HepG2 (cell line): ENCODE data around the gene STK39. TPM values are rescaled to one million over a fixed set of nuclear protein-coding genes. Genes with fewer than 3 reads are reported as not detected.
A peak's percentile ranks its signal among the peaks of the same experiment; 100 is the strongest.

ENCODE experiments used
- ATAC-seq: fragments of 200-7000 bp; cut with Tn5 transposase; 3 replicates; pipeline ENCODE4 v1.9.1; 2020; ENCODE audit warnings: mild to moderate bottlenecking, moderate library complexity
- BruUV-seq: library from RNA; stranded (reverse); fragments of 400-500 nt; replicated peaks from 2 replicates; lab custom pipeline; 2021; lab: Mats Ljungman, UMichigan
- CTCF ChIA-PET: fragments of 300-600 bp; formaldehyde crosslinking; extraction: SDS; loops from one replicate; lab custom pipeline; 2021; ENCODE audit warnings: low total read pairs, inconsistent platforms, low intra/inter-chr PET ratio; lab: Yijun Ruan, JAX
- POLR2A ChIA-PET: fragments of 350-600 bp; sonication (Branson Sonifier 250); formaldehyde crosslinking; loops from one replicate; lab custom pipeline; 2020; ENCODE audit warnings: antibody characterized with exemption, inconsistent platforms; lab: Yijun Ruan, JAX
- DNase-seq: peaks from one replicate; pipeline ENCODE4 v3.0.0-alpha.2; 2015; ENCODE audit warnings: low spot score
- FAIRE-seq: peaks from 3 replicates; lab custom pipeline; 2011; peaks lifted over from hg19 to GRCh38; lab: Jason Lieb, UNC
- H2AFZ ChIP-seq: one replicate; pipeline ENCODE4 v1.6.1; 2011; ENCODE audit warnings: low read length, inconsistent platforms
- H3K27ac ChIP-seq: fragments of 300-600 bp; 3 replicates; pipeline ENCODE4 v1.8.0; 2011; ENCODE audit warnings: mixed run types, mild to moderate bottlenecking, mixed read lengths, low read length, inconsistent platforms; ENCODE audit not compliant: insufficient read depth; ENCODE audit errors: extremely low read length
- H3K27me3 ChIP-seq, 2 experiments: fragments of 200-600 bp in 1 of 2; 2 replicates in 1 of 2; 3 replicates in 1 of 2; pipeline versions ENCODE4 v1.6.0 to v1.8.0; 2011; ENCODE audit warnings: low read length in 2 of 2, mild to moderate bottlenecking in 2 of 2, moderate library complexity in 2 of 2, inconsistent platforms in 1 of 2; ENCODE audit not compliant: insufficient read depth in 2 of 2, control insufficient read depth in 1 of 2
- H3K36me3 ChIP-seq, 2 experiments: fragments of 200-600 bp in 1 of 2; replicated peaks in 1 of 2; 2 replicates in 1 of 2; 3 replicates in 1 of 2; pipeline versions ENCODE4 v1.5.1 to v1.8.0; 2011; ENCODE audit warnings: low read length in 2 of 2, inconsistent platforms in 1 of 2; ENCODE audit not compliant: insufficient read depth in 2 of 2, control insufficient read depth in 1 of 2
- H3K4me1 ChIP-seq: 2 replicates; pipeline ENCODE4 v1.5.1; 2012; ENCODE audit warnings: low read length, inconsistent platforms; ENCODE audit not compliant: insufficient read depth
- H3K4me2 ChIP-seq: 2 replicates; pipeline ENCODE4 v1.6.0; 2011; ENCODE audit warnings: low read depth, low read length, inconsistent platforms
- H3K4me3 ChIP-seq, 3 experiments: fragments of 200-600 bp in 1 of 3; sonication (generic), shearing (Covaris generic) in 1 of 3; replicated peaks in 1 of 3; 2 replicates each; pipeline ENCODE4 v1.5.1; 2011 to 2016; ENCODE audit warnings: low read length in 3 of 3, inconsistent platforms in 2 of 3, low read depth in 2 of 3, mild to moderate bottlenecking in 2 of 3, control low read depth in 1 of 3, mixed read lengths in 1 of 3; ENCODE audit not compliant: insufficient read depth in 1 of 3
- H3K79me2 ChIP-seq: one replicate; pipeline ENCODE4 v1.6.1; 2011; ENCODE audit warnings: low read length, inconsistent platforms; ENCODE audit not compliant: insufficient read depth
- H3K9ac ChIP-seq: 2 replicates; pipeline ENCODE4 v1.6.0; 2011; ENCODE audit warnings: mild to moderate bottlenecking, low read depth, low read length, inconsistent platforms; ENCODE audit not compliant: insufficient read depth
- H3K9me3 ChIP-seq: 2 replicates; pipeline ENCODE4 v1.5.1; 2012; ENCODE audit warnings: mild to moderate bottlenecking, low read length
- H4K20me1 ChIP-seq: 2 replicates; pipeline ENCODE4 v1.6.0; 2011; ENCODE audit warnings: inconsistent platforms, mild to moderate bottlenecking, low read length, moderate library complexity; ENCODE audit not compliant: insufficient read depth
- EP300 ChIP-seq, 3 experiments: sonication (generic) in 1 of 3; formaldehyde crosslinking in 1 of 3; IDR thresholded peaks; 2 replicates each; pipeline versions ENCODE4 v1.5.1 to v1.6.1; 2011 to 2020; ENCODE audit warnings: low read depth in 2 of 3, low read length in 2 of 3, borderline replicate concordance in 1 of 3, improper control_type of control experiment in 1 of 3, mild to moderate bottlenecking in 1 of 3, missing genetic modification reagents in 1 of 3, moderate library complexity in 1 of 3
- ESRRA ChIP-seq: sonication (generic); formaldehyde crosslinking; IDR thresholded peaks from 2 replicates; pipeline ENCODE4 v1.5.1; 2020; ENCODE audit warnings: mild to moderate bottlenecking, low read depth, missing genetic modification reagents
- FOXO1 ChIP-seq: sonication (generic); formaldehyde crosslinking; IDR thresholded peaks from 2 replicates; pipeline ENCODE4 v1.4.0; 2020; ENCODE audit warnings: missing genetic modification reagents
- HMGXB3 ChIP-seq: sonication (generic); formaldehyde crosslinking; IDR thresholded peaks from 2 replicates; pipeline ENCODE4 v1.4.0; 2020; ENCODE audit warnings: missing genetic modification reagents, borderline replicate concordance
- KMT2A ChIP-seq: sonication (generic); formaldehyde crosslinking; IDR thresholded peaks from 2 replicates; pipeline ENCODE4 v1.4.0; 2020; ENCODE audit warnings: missing genetic modification reagents
- MIER3 ChIP-seq: IDR thresholded peaks from 2 replicates; pipeline ENCODE4 v1.6.1; 2016; ENCODE audit warnings: missing compliant biosample characterization, borderline replicate concordance
- PATZ1 ChIP-seq: sonication (generic); formaldehyde crosslinking; IDR thresholded peaks from 2 replicates; pipeline ENCODE4 v1.4.0; 2020; ENCODE audit warnings: missing genetic modification reagents
- PPARG ChIP-seq: conservative IDR thresholded peaks from 2 replicates; pipeline ENCODE4 v1.6.1; 2016; ENCODE audit warnings: missing biosample characterization, missing genetic modification reagents
- SALL1 ChIP-seq: sonication (generic); formaldehyde crosslinking; IDR thresholded peaks from 2 replicates; pipeline ENCODE4 v1.8.0; 2022; ENCODE audit warnings: mild to moderate bottlenecking, missing genetic modification reagents
- SOX13 ChIP-seq, 3 experiments: fragments of 450-650 bp in 1 of 3; sonication (generic) in 1 of 3; formaldehyde crosslinking in 1 of 3; IDR thresholded peaks in 2 of 3; conservative IDR thresholded peaks in 1 of 3; 2 replicates each; pipeline versions ENCODE4 v1.5.0 to v1.6.1; 2016 to 2020; ENCODE audit warnings: antibody characterized with exemption in 1 of 3, mild to moderate bottlenecking in 1 of 3, missing compliant biosample characterization in 1 of 3, missing genetic modification reagents in 1 of 3, moderate library complexity in 1 of 3
- TFAP4 ChIP-seq: sonication (generic); IDR thresholded peaks from 2 replicates; pipeline ENCODE4 v1.6.1; 2016; ENCODE audit warnings: low read depth, borderline replicate concordance
- ZBTB7B ChIP-seq: sonication (generic); formaldehyde crosslinking; IDR thresholded peaks from 2 replicates; pipeline ENCODE4 v1.4.0; 2020; ENCODE audit warnings: missing genetic modification reagents
- ZNF335 ChIP-seq: sonication (generic); formaldehyde crosslinking; IDR thresholded peaks from 2 replicates; pipeline ENCODE4 v1.4.0; 2020; ENCODE audit warnings: missing genetic modification reagents
- ZNF33A ChIP-seq: sonication (generic); formaldehyde crosslinking; IDR thresholded peaks from 2 replicates; pipeline ENCODE4 v1.5.1; 2020; ENCODE audit warnings: missing genetic modification reagents, mild to moderate bottlenecking, moderate library complexity, borderline replicate concordance
- ZNF652 ChIP-seq: IDR thresholded peaks from 2 replicates; pipeline ENCODE4 v1.6.1; 2016; ENCODE audit warnings: low read depth, borderline replicate concordance
- WGBS: methylation state at CpG from one replicate; pipeline ENCODE4 v1.1.6; 2017; ENCODE audit warnings: low lambda C conversion rate; 5-methylcytosine and 5-hydroxymethylcytosine counted together
- in situ Hi-C: cut with HindIII; loops from 2 replicates; pipeline ENCODE4 v1.10.0; 2017; ENCODE audit warnings: low pct_unique_long_range_greater_than_20kb; ENCODE audit not compliant: extremely low pct_ligation_motif_present
- intact Hi-C: fragments of 100-400 bp; cut with micrococcal nuclease; formaldehyde crosslinking; loops from one replicate; pipeline ENCODE4 v1.10.0; 2022; ENCODE audit not compliant: unreplicated experiment
- polyA plus RNA-seq, 8 experiments: library from polyadenylated mRNA; depleted of rRNA in 3 of 8; stranded (reverse) in 7 of 8; unstranded in 1 of 8; fragments of >200 nt; fragmentation: Illumina TruSeq in 4 of 8; extraction: Trizol in 4 of 8; gene quantifications; 2 replicates each; pipeline versions ENCODE4 v1.2.1 to v1.2.3, GENCODE V29; 2011 to 2016; ENCODE audit warnings: low read depth in 4 of 8, missing spikeins in 1 of 8, mixed read lengths in 1 of 8; ENCODE audit not compliant: insufficient read depth in 1 of 8
- total RNA-seq, 5 experiments: library from RNA; depleted of rRNA; stranded (reverse); fragments of >200 nt; fragmentation: Illumina TruSeq; extraction: Trizol; gene quantifications; 2 replicates each; pipeline ENCODE4 v1.2.3, GENCODE V29; 2016; ENCODE audit warnings: low read depth in 1 of 5

Gene STK39
- total and polyA plus RNA-seq, 2 of the 13 experiments (the other 11 are each of a cell fraction or from before 2014, with no cell fraction given), result 27.3 to 38.4 TPM

GRCh38 chr2:168180483-168180882 is 66.9 kb downstream of the STK39 start:
- in situ Hi-C loops, result no loop called here
- 15% methylated on average over 5 of the region's 5 CpGs for WGBS
- POLR2A ChIA-PET, result interaction anchor here (1.0 to 3.2 kb wide), 4 partner anchors 10 to 43 kb away, joined by 4 to 59 read pairs (median 20); no protein-coding TSS in a partner anchor
- Histone ChIP-seq H3K36me3 (peaks cover 0 to 12% of the 10 kb centered on the region in 2 experiments; a peak in 4 of 5 replicates), H3K9me3 (no peaks in the 10 kb centered on the region), H3K27ac (peak overlapping the region; percentile 88), H3K9ac (peak overlapping the region; percentile 61), H3K27me3 (no peaks in the 10 kb centered on the region), H2AFZ (no peak overlapping the region), H3K4me2 (peak overlapping the region; percentile 58), H3K79me2 (peaks cover 57% of the 10 kb centered on the region), H3K4me1 (peaks cover 85% of the 10 kb centered on the region), H4K20me1 (no peaks in the 10 kb centered on the region), H3K4me3 (peak overlapping the region in 1 of 3 experiments; percentile 13; a peak in 1 of 6 replicates)
- intact Hi-C loops, result no loop called here
- DNase-seq (peak; percentile 85), FAIRE-seq (no peak), ATAC-seq (peak; percentile 73)
- CTCF ChIA-PET, result no interaction called here
- BruUV-seq, result no TSS peak
- TF ChIP-seq SALL1 (CRISPR knock-in tag) (peak; percentile 15; the same call in 1 of the 2 replicates), KMT2A (CRISPR knock-in tag) (0 out of 2 replicates have a peak, but pooled peaks have one; percentile 45), MIER3 (0 out of 2 replicates have a peak, but pooled peaks have one; percentile 18), EP300 (IDR thresholded peaks at IDR 0.05; ENCODE audit: low read depth in 2 of 2, low read length in 2 of 2) (peak in 1 of 2 experiments; percentile 50; a peak in 2 of 4 replicates), EP300 (CRISPR knock-in tag; IDR thresholded peaks at IDR 0.05; ENCODE audit: borderline replicate concordance) (no peak), ESRRA (CRISPR knock-in tag) (0 out of 2 replicates have a peak, but pooled peaks have one; percentile 59), PATZ1 (0 out of 2 replicates have a peak, but pooled peaks have one; percentile 22), ZNF33A (0 out of 2 replicates have a peak, but pooled peaks have one; percentile 21), PPARG (CRISPR knock-in tag) (no peak), TFAP4 (peak; percentile 33; the same call in 1 of the 2 replicates), ZNF652 (CRISPR knock-in tag) (no peak), ZBTB7B (CRISPR knock-in tag) (peak; percentile 35), ZNF335 (CRISPR knock-in tag) (peak; percentile 46; the same call in 1 of the 2 replicates), SOX13 (IDR thresholded peaks at IDR 0.05) (no peak), SOX13 (CRISPR knock-in tag; conservative IDR thresholded peaks at IDR 0.05 in 1 of 2, IDR thresholded peaks at IDR 0.05 in 1 of 2) (peak in 1 of 2 experiments; percentile 62; a peak in 1 of 4 replicates), HMGXB3 (CRISPR knock-in tag) (0 out of 2 replicates have a peak, but pooled peaks have one; percentile 28), FOXO1 (peak; percentile 24; the same call in 1 of the 2 replicates)
